Gastrocnemius medialis (tissue), 4 donors: ENCODE data around the gene APOE. TPM values are rescaled to one million over a fixed set of nuclear protein-coding genes. Genes with fewer than 3 reads are reported as not detected.

Source experiments
- ATAC-seq, 2 donors: fragments of 150-250 bp; one replicate each; pipeline ENCODE4 v1.9.1; 2016
- DNase-seq, 2 donors: peaks; one replicate each; pipeline ENCODE4 v3.0.0-alpha.2; 2019
- H3K27ac ChIP-seq, 4 donors: fragments of 200-600 bp; sonication (generic); 1 replicate in 1 of 4; 2 replicates in 3 of 4; pipeline ENCODE4 v1.5.1; 2016 to 2018; ENCODE audit warnings: mild to moderate bottlenecking in 2 of 4, moderate library complexity in 1 of 4
- H3K27me3 ChIP-seq, 3 donors: fragments of 200-600 bp; sonication (generic) in 2 of 3; 1 replicate in 1 of 3; 2 replicates in 2 of 3; pipeline versions ENCODE4 v1.5.1 to v1.6.0; 2016 to 2019; ENCODE audit warnings: mild to moderate bottlenecking in 1 of 3, moderate library complexity in 1 of 3
- H3K36me3 ChIP-seq, 2 donors: fragments of 200-600 bp; sonication (generic) in 1 of 2; one replicate each; pipeline ENCODE4 v1.5.1; 2017 to 2018
- H3K4me1 ChIP-seq, 2 donors: fragments of 200-600 bp; sonication (generic) in 1 of 2; one replicate each; pipeline ENCODE4 v1.5.1; 2016 to 2017; ENCODE audit warnings: mild to moderate bottlenecking in 2 of 2
- H3K4me3 ChIP-seq, 4 donors: fragments of 200-600 bp; sonication (generic) in 3 of 4; 1 replicate in 1 of 4; 2 replicates in 3 of 4; pipeline ENCODE4 v1.5.1; 2016 to 2019; ENCODE audit warnings: mild to moderate bottlenecking in 2 of 4
- H3K9me3 ChIP-seq, 3 donors: fragments of 200-600 bp; sonication (generic) in 2 of 3; 1 replicate in 1 of 3; 2 replicates in 2 of 3; pipeline ENCODE4 v1.5.1; 2016 to 2019
- CTCF ChIP-seq, 5 experiments: fragments of 450-650 bp in 3 of 5; fragments of 200-600 bp in 2 of 5; sonication (generic) in 2 of 5; IDR thresholded peaks in 4 of 5; conservative IDR thresholded peaks in 1 of 5; 1 replicate in 4 of 5; 2 replicates in 1 of 5; pipeline ENCODE4 v1.5.1; 2016 to 2019; ENCODE audit warnings: antibody characterized with exemption in 5 of 5, mild to moderate bottlenecking in 3 of 5, moderate library complexity in 3 of 5
- POLR2A ChIP-seq, 2 donors: fragments of 450-650 bp; IDR thresholded peaks; one replicate each; pipeline ENCODE4 v1.6.1; 2017; ENCODE audit warnings: antibody characterized with exemption in 2 of 2, mild to moderate bottlenecking in 2 of 2, moderate library complexity in 2 of 2
- in situ Hi-C, 4 donors: fragments of 200-750 bp; cut with MboI; loops; one replicate each; pipeline versions ENCODE4 v1.15.0 to v1.8.0; 2017; ENCODE audit warnings: low sequenced_read_pairs in 4 of 4
- intact Hi-C: fragments of 100-400 bp; cut with DNase I; formaldehyde crosslinking; loops from one replicate; pipeline ENCODE4 v1.15.1; 2023; ENCODE audit warnings: low total_unique reads
- total RNA-seq, 4 donors: library from RNA; depleted of rRNA; stranded (reverse); fragments of >200 nt; gene quantifications; one replicate each; pipeline versions ENCODE4 v1.1.0 to v1.2.3, GENCODE V29; 2016

The APOE gene
- total RNA-seq, 4 donors from 2014 or later: 18.9 to 36.5 (median 29.1) TPM

GRCh38 chr19:44949550-44949949 is 44.0 kb downstream of the APOE start:
- ATAC-seq (no peak), DNase-seq (no peak)
- in situ Hi-C loops (no loop called here), intact Hi-C loops (no loop called here)
- no peak for TF ChIP-seq POLR2A (IDR thresholded peaks at IDR 0.05)
- no peak for TF ChIP-seq CTCF (IDR thresholded peaks at IDR 0.05 in 4 of 5, conservative IDR thresholded peaks at IDR 0.05 in 1 of 5)
- H3K4me1 ChIP-seq: peaks cover 17 to 18% of the 10 kb centered on the region in 2 donors
- no peak overlapping the region for H3K4me3 ChIP-seq
- peaks cover 0 to 6% of the 10 kb centered on the region in 2 donors for H3K36me3 ChIP-seq
- no peak overlapping the region for H3K27ac ChIP-seq
- no peaks in the 10 kb centered on the region for H3K9me3 ChIP-seq
- H3K27me3 ChIP-seq: no peaks in the 10 kb centered on the region

GRCh38 chr19:44951179-44952159 is 45.9 kb downstream of the APOE start:
- intact Hi-C loops: loop anchor here (1.0 to 10.0 kb wide), 2 partner anchors 48 to 207 kb away; partner anchors contain the start of gene BCL3
- Histone ChIP-seq H3K4me3 (no peak overlapping the region), H3K4me1 (peaks cover 24 to 26% of the 10 kb centered on the region in 2 donors), H3K27ac (peak overlapping the region in 3 of 4 donors; percentile 35 to 48 (median 44)), H3K9me3 (no peaks in the 10 kb centered on the region), H3K27me3 (no peaks in the 10 kb centered on the region), H3K36me3 (peaks cover 0 to 6% of the 10 kb centered on the region in 2 donors)
- DNase-seq (peak; percentile 26 to 56), ATAC-seq (peak in 1 of 2 donors; percentile 32)
- TF ChIP-seq CTCF (IDR thresholded peaks at IDR 0.05 in 4 of 5, conservative IDR thresholded peaks at IDR 0.05 in 1 of 5): peak; percentile 70 to 88 (median 84)
- no peak for TF ChIP-seq POLR2A (IDR thresholded peaks at IDR 0.05)
- in situ Hi-C loops: loop anchor here in 3 of 4 donors (5.0 to 10.0 kb wide), 3 partner anchors 44 to 57 kb away; partner anchors contain the start of genes APOE (in 2 of the 3) and TOMM40 (in 1 of the 3)

- in situ Hi-C loops: loop anchor here in 3 of 4 donors (5.0 to 10.0 kb wide), 3 partner anchors 47 to 59 kb away; partner anchors contain the start of genes APOE (in 2 of the 3) and TOMM40 (in 1 of the 3)
- H3K9me3 ChIP-seq: no peaks in the 10 kb centered on the region
- peaks cover 40 to 45% of the 10 kb centered on the region in 2 donors for H3K4me1 ChIP-seq
- DNase-seq (no peak), ATAC-seq (no peak)
- peaks cover 0 to 6% of the 10 kb centered on the region in 2 donors for H3K36me3 ChIP-seq
- peak overlapping the region; percentile 89 to 95 (median 92) for H3K27ac ChIP-seq
- intact Hi-C loops: loop anchor here (2.0 to 10.0 kb wide), 3 partner anchors 47 to 209 kb away; partner anchors contain the start of genes BCL3, CLASRP and RELB
- no peak for TF ChIP-seq CTCF (IDR thresholded peaks at IDR 0.05 in 4 of 5, conservative IDR thresholded peaks at IDR 0.05 in 1 of 5)
- TF ChIP-seq POLR2A (IDR thresholded peaks at IDR 0.05): no peak
- H3K27me3 ChIP-seq: no peaks in the 10 kb centered on the region
- H3K4me3 ChIP-seq: peak overlapping the region; percentile 93 to 99 (median 96)
These were observed 48.7 kb downstream of the APOE start for GRCh38 chr19:44954278-44954648.

GRCh38 chr19:44954649-44955504 is 49.3 kb downstream of the APOE start, which contains the start of gene CLPTM1:
Gene CLPTM1 (plus strand): TSS chr19:44955380. CDS start chr19:44955396, 16 bp downstream.
- H3K27ac ChIP-seq: peak within 1 kb of the TSS; percentile 89 to 95 (median 92)
- intact Hi-C loops (loop anchor here (2.0 to 10.0 kb wide), 5 partner anchors 46 to 210 kb away; partner anchors contain the start of genes BCL3, CLASRP, NECTIN2 and RELB), in situ Hi-C loops (loop anchor here in 3 of 4 donors (5.0 to 10.0 kb wide), 3 partner anchors 48 to 60 kb away; partner anchors contain the start of genes APOE (in 2 of the 3) and TOMM40 (in 1 of the 3))

More at GRCh38 chr19:44954649-44955504, 49.3 kb downstream of the APOE start, which contains the start of gene CLPTM1:
- Histone ChIP-seq H3K36me3 (peaks cover 0 to 5% of the 10 kb centered on the region in 2 donors), H3K27me3 (no peaks in the 10 kb centered on the region), H3K4me3 (peak within 1 kb of the TSS; percentile 93 to 99 (median 96)), H3K9me3 (no peaks in the 10 kb centered on the region), H3K4me1 (peaks cover 44 to 45% of the 10 kb centered on the region in 2 donors)
- peak; percentile 90 to 95 for ATAC-seq
- TF ChIP-seq CTCF (IDR thresholded peaks at IDR 0.05 in 4 of 5, conservative IDR thresholded peaks at IDR 0.05 in 1 of 5) (peak in 2 of 5 experiments; percentile 56 to 69), POLR2A (IDR thresholded peaks at IDR 0.05) (peak; percentile 59 to 63)
- peak; percentile 95 to 96 for DNase-seq
